ENCODE results near the gene TBX1. TPM values are rescaled to one million over a fixed set of nuclear protein-coding genes. Genes with fewer than 3 reads are reported as not detected.

Gene TBX1
- total and polyA plus RNA-seq, 7 donors: 18.2 to 112 (median 80.8) TPM

- Histone ChIP-seq H3K4me1 (no peaks in the 10 kb centered on the region), H3K27ac (no peak overlapping the region), H3K36me3 (ENCODE audit: insufficient read depth in 1 of 2, low read depth in 1 of 2) (no peaks in the 10 kb centered on the region), H3K9me3 (no peaks in the 10 kb centered on the region), H3K4me3 (no peak overlapping the region), H3K27me3 (ENCODE audit: insufficient read depth in 3 of 3, low read length in 2 of 3) (peaks cover 0 to 4% (median 0%) of the 10 kb centered on the region in 3 donors)
- intact Hi-C loops (cut with DNase I): no loop called here
- DNase-seq (no peak), ATAC-seq (no peak)
- TF ChIP-seq CTCF (IDR thresholded peaks at IDR 0.05): no peak
- 81 to 88% (median 82%) methylated on average over 9 of the region's 9 CpGs for WGBS, 3 donors
These were observed 31.1 kb upstream of the TBX1 start for GRCh38 chr22:19729507-19729906.

GRCh38 chr22:19730198-19730597 is 30.4 kb upstream of the TBX1 start:
- no peaks in the 10 kb centered on the region for H3K27me3 ChIP-seq (ENCODE audit: insufficient read depth in 3 of 3, low read length in 2 of 3)
- no peaks in the 10 kb centered on the region for H3K36me3 ChIP-seq (ENCODE audit: insufficient read depth in 1 of 2, low read depth in 1 of 2)
- no peak overlapping the region for H3K27ac ChIP-seq
- no peaks in the 10 kb centered on the region for H3K4me1 ChIP-seq
- TF ChIP-seq CTCF (IDR thresholded peaks at IDR 0.05): no peak
- ATAC-seq: peak; percentile 1 to 55 (median 32)
- no peaks in the 10 kb centered on the region for H3K9me3 ChIP-seq
- intact Hi-C loops (cut with DNase I): loop anchor here (1.0 to 5.0 kb wide), 2 partner anchors 122 to 180 kb away; partner anchors contain the start of genes GNB1L (in 1 of the 2) and RTL10 (in 1 of the 2)
- no peak for DNase-seq
- 85 to 97% (median 93%) methylated on average over 8 of the region's 8 CpGs for WGBS, 3 donors
- H3K4me3 ChIP-seq: no peak overlapping the region

- no peak overlapping the region for H3K27ac ChIP-seq
- intact Hi-C loops (cut with DNase I): loop anchor here (1.0 to 5.0 kb wide), 2 partner anchors 121 to 179 kb away; partner anchors contain the start of genes GNB1L (in 1 of the 2) and RTL10 (in 1 of the 2)
- H3K27me3 ChIP-seq (ENCODE audit: insufficient read depth in 3 of 3, low read length in 2 of 3): no peaks in the 10 kb centered on the region
- no peaks in the 10 kb centered on the region for H3K9me3 ChIP-seq
- DNase-seq (peak; percentile 87 to 93), ATAC-seq (peak; percentile 89 to 97 (median 91))
- H3K36me3 ChIP-seq (ENCODE audit: insufficient read depth in 1 of 2, low read depth in 1 of 2): no peaks in the 10 kb centered on the region
- peak; percentile 95 for TF ChIP-seq CTCF (IDR thresholded peaks at IDR 0.05)
- H3K4me1 ChIP-seq: no peaks in the 10 kb centered on the region
- peak overlapping the region; percentile 57 for H3K4me3 ChIP-seq
- WGBS, 3 donors: 5 to 8% (median 6%) methylated on average over 37 to 48 of the region's 48 CpGs
These were observed 29.8 kb upstream of the TBX1 start for GRCh38 chr22:19730655-19731360.

GRCh38 chr22:19731361-19732135 is 29.0 kb upstream of the TBX1 start:
- H3K27me3 ChIP-seq (ENCODE audit: insufficient read depth in 3 of 3, low read length in 2 of 3): no peaks in the 10 kb centered on the region
- no peak overlapping the region for H3K4me3 ChIP-seq
- H3K27ac ChIP-seq: no peak overlapping the region
- no peaks in the 10 kb centered on the region for H3K9me3 ChIP-seq
- DNase-seq (no peak), ATAC-seq (no peak)
- TF ChIP-seq CTCF (IDR thresholded peaks at IDR 0.05): no peak
- intact Hi-C loops (cut with DNase I): loop anchor here in 1 of 2 donors (5.0 kb wide), 1 partner anchor 121 kb away; the partner anchor contains the start of genes GNB1L and RTL10
- 72 to 79% (median 76%) methylated on average over 17 to 21 of the region's 21 CpGs for WGBS, 3 donors
- H3K36me3 ChIP-seq (ENCODE audit: insufficient read depth in 1 of 2, low read depth in 1 of 2): no peaks in the 10 kb centered on the region
- no peaks in the 10 kb centered on the region for H3K4me1 ChIP-seq
